Fibroblast of pulmonary artery (primary cell): ENCODE measurements around the gene NR3C2.

Experiments used
- DNase-seq: peaks from one replicate; pipeline ENCODE4 v3.0.0-alpha.2; 2010; ENCODE audit warnings: low read depth
- H3K4me3 ChIP-seq: replicated peaks from 2 replicates; pipeline ENCODE4 v1.5.1; 2011; ENCODE audit warnings: low read depth, mild to moderate bottlenecking, control low read depth, low read length, moderate library complexity
- CTCF ChIP-seq: IDR thresholded peaks from 2 replicates; pipeline ENCODE4 v1.5.1; 2011; ENCODE audit warnings: mild to moderate bottlenecking, control low read depth, low read length, inconsistent platforms; ENCODE audit errors: missing control alignments

The NR3C2 gene

GRCh38 chr4:148074462-148074861, 367.8 kb downstream of the NR3C2 start:
- no peak for TF ChIP-seq CTCF
- H3K4me3 ChIP-seq = no peak overlapping the region
- no peak for DNase-seq

GRCh38 chr4:148073349-148073748, 368.9 kb downstream of the NR3C2 start:
- no peak for DNase-seq
- TF ChIP-seq CTCF = no peak
- no peak overlapping the region for H3K4me3 ChIP-seq

GRCh38 chr4:148072789-148073188, 369.4 kb downstream of the NR3C2 start:
- no peak for TF ChIP-seq CTCF
- no peak overlapping the region for H3K4me3 ChIP-seq

GRCh38 chr4:148071009-148071408, 371.2 kb downstream of the NR3C2 start:
- no peak for TF ChIP-seq CTCF
- no peak overlapping the region for H3K4me3 ChIP-seq
- no peak for DNase-seq

More at GRCh38 chr4:148072789-148073188, 369.4 kb downstream of the NR3C2 start:
- DNase-seq = no peak

- no peak for TF ChIP-seq CTCF
- no peak for DNase-seq
- H3K4me3 ChIP-seq = no peak overlapping the region
Observed at GRCh38 chr4:148069895-148070178, 372.4 kb downstream of the NR3C2 start.

GRCh38 chr4:148069086-148069894, 372.9 kb downstream of the NR3C2 start:
- H3K4me3 ChIP-seq = no peak overlapping the region
- DNase-seq = no peak
- TF ChIP-seq CTCF = no peak
